AG04449 (cell line): ENCODE data around the gene PDE3A.
A peak's percentile ranks its signal among the peaks of the same experiment; 100 is the strongest.

Source experiments
- CTCF ChIA-PET: fragments of 350-600 bp; formaldehyde crosslinking; extraction: SDS; loops from one replicate; lab custom pipeline; 2021; ENCODE audit warnings: antibody characterized with exemption; lab: Yijun Ruan, JAX
- POLR2A ChIA-PET: fragments of 400-600, 350-600 bp; formaldehyde crosslinking; extraction: SDS; loops from one replicate; lab custom pipeline; 2020; ENCODE audit warnings: antibody characterized with exemption, inconsistent platforms; lab: Yijun Ruan, JAX
- DNase-seq: peaks from one replicate; pipeline ENCODE4 v3.0.0-alpha.2; 2010; ENCODE audit warnings: low read depth, low spot score
- H3K4me3 ChIP-seq: 2 replicates; pipeline ENCODE4 v1.5.1; 2011; ENCODE audit warnings: low read depth, mild to moderate bottlenecking, control low read depth, low read length
- TF ChIP-seq, protein P1 (sequence below): IDR thresholded peaks from one replicate; pipeline ENCODE4 v1.5.1; 2011; ENCODE audit warnings: mild to moderate bottlenecking, moderate library complexity, low read length, control low read depth, inconsistent platforms; ENCODE audit not compliant: insufficient read depth; ENCODE audit errors: missing control alignments

The PDE3A gene

DNA sequence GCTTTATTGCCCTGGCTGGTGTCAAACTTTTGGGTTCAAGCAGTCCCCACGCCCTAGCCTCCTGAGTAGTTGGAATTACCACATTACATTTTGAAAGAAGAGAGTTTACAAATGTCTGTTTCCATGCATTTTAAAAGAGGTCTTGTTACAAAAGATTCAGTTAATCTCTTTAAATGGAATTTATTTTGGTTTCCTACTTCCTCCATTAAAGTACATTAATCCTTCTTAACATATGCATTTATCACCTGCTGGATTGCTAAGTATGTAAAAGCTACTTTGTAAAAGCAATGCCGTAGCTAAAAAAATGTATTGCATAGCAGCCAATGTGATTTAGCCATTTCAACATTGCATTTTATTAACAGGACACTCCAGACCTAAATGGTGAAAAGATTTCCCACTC, 80.4 kb downstream of the PDE3A start:
- POLR2A ChIA-PET, result no interaction called here
- TF ChIP-seq, protein P1, sequence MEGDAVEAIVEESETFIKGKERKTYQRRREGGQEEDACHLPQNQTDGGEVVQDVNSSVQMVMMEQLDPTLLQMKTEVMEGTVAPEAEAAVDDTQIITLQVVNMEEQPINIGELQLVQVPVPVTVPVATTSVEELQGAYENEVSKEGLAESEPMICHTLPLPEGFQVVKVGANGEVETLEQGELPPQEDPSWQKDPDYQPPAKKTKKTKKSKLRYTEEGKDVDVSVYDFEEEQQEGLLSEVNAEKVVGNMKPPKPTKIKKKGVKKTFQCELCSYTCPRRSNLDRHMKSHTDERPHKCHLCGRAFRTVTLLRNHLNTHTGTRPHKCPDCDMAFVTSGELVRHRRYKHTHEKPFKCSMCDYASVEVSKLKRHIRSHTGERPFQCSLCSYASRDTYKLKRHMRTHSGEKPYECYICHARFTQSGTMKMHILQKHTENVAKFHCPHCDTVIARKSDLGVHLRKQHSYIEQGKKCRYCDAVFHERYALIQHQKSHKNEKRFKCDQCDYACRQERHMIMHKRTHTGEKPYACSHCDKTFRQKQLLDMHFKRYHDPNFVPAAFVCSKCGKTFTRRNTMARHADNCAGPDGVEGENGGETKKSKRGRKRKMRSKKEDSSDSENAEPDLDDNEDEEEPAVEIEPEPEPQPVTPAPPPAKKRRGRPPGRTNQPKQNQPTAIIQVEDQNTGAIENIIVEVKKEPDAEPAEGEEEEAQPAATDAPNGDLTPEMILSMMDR, result no peak
- no peak overlapping the region for H3K4me3 ChIP-seq
- no peak for DNase-seq
- CTCF ChIA-PET, result interaction anchor here (1.1 kb wide), 1 partner anchor 16 kb away, joined by 3 read pairs; no protein-coding TSS in a partner anchor

DNA sequence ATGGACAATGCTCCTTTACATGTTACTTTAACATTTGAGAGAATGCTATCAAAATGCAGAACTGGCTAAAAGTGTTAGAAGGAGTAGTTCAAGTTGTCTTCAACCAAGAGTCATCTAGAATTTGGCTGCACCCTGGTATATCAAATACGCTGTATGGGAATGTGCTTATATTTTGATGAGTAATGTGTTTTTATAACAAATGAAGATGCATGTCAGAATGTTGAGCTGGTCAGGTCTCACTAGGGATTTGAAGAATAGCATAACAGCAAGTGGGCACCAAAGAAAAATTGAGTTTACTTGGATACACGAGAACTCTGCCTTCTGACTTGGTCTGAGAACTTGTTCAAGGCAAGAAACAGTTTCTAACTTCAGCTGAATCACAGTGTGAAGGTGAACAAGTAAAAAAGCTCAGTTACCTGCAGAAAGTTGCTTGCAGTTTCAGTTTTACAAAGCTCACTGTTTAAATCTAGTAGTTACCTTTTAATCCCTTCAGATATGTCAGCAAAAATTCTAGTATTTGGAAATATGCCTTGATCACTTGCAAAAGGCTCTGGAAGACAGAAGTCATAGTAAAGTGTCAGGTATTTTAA, 82.3 kb downstream of the PDE3A start:
- TF ChIP-seq, protein P1, result no peak
- CTCF ChIA-PET, result interaction anchor here (1.1 to 1.4 kb wide), 4 partner anchors 12 to 160 kb away, joined by 3 read pairs; no protein-coding TSS in a partner anchor
- DNase-seq, result no peak
- H3K4me3 ChIP-seq, result no peak overlapping the region
- POLR2A ChIA-PET, result interaction anchor here (0.7 kb wide), 1 partner anchor 740 kb away, joined by 3 read pairs; no protein-coding TSS in a partner anchor

DNA sequence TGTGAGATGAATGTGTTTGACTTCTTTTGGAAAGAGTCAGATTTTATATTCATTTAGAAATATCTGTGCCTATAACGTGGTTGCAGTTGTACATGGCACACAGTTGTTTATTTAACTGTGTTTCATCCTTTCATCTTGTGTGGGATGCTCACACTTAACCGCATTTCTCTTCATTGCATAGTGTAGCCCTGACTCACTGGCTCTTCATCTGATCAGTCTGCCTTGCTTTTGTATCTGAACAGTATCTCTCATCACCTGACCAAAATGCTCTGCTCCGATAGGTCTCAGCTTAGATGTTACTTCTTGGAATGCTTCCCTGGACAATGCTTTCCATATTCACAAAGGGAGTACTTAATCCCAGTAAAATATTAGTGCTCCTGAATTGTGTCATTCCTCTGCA, 83.4 kb downstream of the PDE3A start:
- ChIA-PET POLR2A (no interaction called here), CTCF (interaction anchor here (1.4 to 3.6 kb wide), 2 partner anchors 12 to 159 kb away, joined by 3 to 27 read pairs; no protein-coding TSS in a partner anchor)

DNA sequence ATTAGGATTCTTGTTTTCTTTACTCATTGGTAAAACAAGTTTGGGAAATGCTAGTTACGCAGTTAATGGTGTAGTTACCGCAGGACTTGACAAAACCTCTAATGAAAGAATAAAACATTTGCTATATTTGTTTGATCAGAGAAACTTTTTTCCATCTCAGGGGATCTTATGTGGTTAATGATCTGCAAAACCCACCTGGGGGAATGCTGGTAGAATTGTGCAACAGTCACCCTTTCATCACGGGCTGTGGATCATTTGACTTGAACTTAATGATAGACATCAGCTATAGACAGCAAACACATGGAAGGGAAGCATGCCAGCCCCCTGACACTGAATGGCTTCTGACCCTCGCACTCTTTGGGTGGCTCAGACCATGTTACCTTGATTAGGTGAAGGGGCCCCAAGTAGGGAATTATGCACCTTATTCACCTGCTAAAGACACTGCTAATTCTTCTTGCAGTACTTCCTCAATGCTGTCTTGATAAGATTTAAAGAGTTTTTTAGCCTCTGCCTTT, 84.2 kb downstream of the PDE3A start:
- POLR2A ChIA-PET, result no interaction called here
- DNase-seq, result no peak
- TF ChIP-seq, protein P1, result no peak
- no peak overlapping the region for H3K4me3 ChIP-seq
- CTCF ChIA-PET, result interaction anchor here (3.6 kb wide), 1 partner anchor 11 kb away, joined by 27 read pairs; no protein-coding TSS in a partner anchor

More for the DNA sequence above, 83.4 kb downstream of the PDE3A start:
- TF ChIP-seq, protein P1, result no peak
- no peak overlapping the region for H3K4me3 ChIP-seq
- peak; percentile 71 for DNase-seq

DNA sequence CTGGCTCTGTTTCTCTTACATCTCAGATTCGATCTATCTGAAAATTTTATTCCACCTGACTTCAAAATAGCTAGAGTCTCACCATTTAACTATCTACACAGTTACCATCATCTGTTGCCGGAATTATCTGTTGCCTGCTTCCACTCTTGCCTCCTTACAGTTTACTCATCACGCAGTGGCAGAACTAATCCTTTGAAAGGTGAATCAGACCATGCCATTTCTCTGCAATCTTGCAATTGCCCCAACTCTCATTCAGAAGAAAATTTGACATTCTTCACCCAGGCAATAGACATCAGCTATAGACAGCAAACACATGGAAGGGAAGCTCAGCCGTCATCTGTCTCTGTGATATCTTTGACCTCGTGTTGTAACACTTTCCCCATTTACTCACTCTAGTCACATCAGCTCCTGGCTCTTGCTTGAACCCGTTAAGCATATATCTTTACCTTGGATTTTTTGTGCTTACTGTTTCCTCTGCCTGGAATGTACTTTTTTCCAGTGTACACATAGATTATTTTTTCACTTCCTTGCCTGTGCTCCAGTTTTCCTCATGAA, 85.5 kb downstream of the PDE3A start:
- no peak for DNase-seq
- TF ChIP-seq, protein P1, result no peak
- POLR2A ChIA-PET, result no interaction called here
- CTCF ChIA-PET, result interaction anchor here (3.6 kb wide), 1 partner anchor 10 kb away, joined by 27 read pairs; no protein-coding TSS in a partner anchor
- no peak overlapping the region for H3K4me3 ChIP-seq

DNA sequence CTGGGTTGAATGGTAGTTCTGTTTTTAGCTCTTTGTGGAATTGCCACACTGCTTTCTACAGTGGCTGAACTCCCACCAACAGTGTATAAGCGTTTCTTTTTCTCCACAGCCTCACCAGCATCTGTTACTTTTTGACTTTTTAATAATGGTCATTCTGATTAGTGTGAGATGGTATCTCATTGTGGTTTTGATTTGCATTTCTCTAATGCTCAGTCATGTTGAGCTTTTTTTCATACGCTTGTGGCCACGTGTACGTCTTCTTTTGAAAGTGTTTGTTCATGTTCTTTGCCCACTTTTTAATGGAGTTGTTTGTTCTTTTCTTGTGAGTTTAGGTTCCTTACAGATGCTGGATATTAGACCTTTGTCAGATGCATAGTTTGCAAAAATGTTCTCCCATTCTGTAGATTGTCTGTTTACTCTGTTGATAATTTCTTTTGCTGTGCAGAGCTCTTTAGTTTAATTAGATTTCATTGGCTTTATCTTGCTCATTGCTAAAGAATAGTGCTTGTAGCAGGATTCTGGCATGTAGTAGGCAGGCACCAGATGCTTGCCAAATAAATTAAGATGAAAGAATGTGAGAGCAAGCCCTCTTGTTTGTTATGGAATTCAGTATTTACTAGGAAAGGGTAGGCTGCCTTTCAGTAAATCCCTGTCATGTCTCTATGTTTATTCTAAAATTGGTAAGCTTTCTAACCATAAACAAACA, 86.8 kb downstream of the PDE3A start:
- POLR2A ChIA-PET, result no interaction called here
- H3K4me3 ChIP-seq, result no peak overlapping the region
- CTCF ChIA-PET, result interaction anchor here (0.7 to 3.6 kb wide), 3 partner anchors 8 to 193 kb away, joined by 3 to 27 read pairs (median 3); no protein-coding TSS in a partner anchor
- no peak for DNase-seq
- TF ChIP-seq, protein P1, result no peak
